ENCODE results near the gene GRAP2. TPM values are rescaled to one million over a fixed set of nuclear protein-coding genes. Genes with fewer than 3 reads are reported as not detected.

The GRAP2 gene
- total and polyA plus RNA-seq, 9 of the 15 experiments (the other 6 are each of a cell fraction or from before 2014, with no cell fraction given): 4.8 to 88.7 (median 60.4) TPM

GRCh38 chr22:39999144-39999757 lies 98.4 kb downstream of the GRAP2 start (continued):
- TF ChIP-seq CHD7 (IDR thresholded peaks at IDR 0.05; ENCODE audit: low read depth, low read length) (no peak), RBFOX2 (IDR thresholded peaks at IDR 0.05; ENCODE audit: low read depth, low read length) (no peak), JUNB (CRISPR knock-in tag; conservative IDR thresholded peaks at IDR 0.05) (no peak), SUPT5H (IDR thresholded peaks at IDR 0.05) (no peak), ZNF217 (CRISPR knock-in tag; IDR thresholded peaks at IDR 0.05) (no peak), MYC (IDR thresholded peaks at IDR 0.05; ENCODE audit: low read depth, low read length) (0 out of 2 replicates have a peak, but pooled peaks have one; percentile 16), MYC (CRISPR knock-in tag; IDR thresholded peaks at IDR 0.05; ENCODE audit: borderline replicate concordance, low read depth) (no peak), HMG20A (CRISPR knock-in tag; conservative IDR thresholded peaks at IDR 0.05) (no peak), SREBF1 (IDR thresholded peaks at IDR 0.05; ENCODE audit: borderline replicate concordance, low read depth, low read length) (no peak), ZNF511 (CRISPR knock-in tag; IDR thresholded peaks at IDR 0.05) (no peak)
- TF ChIP-seq, protein P1, sequence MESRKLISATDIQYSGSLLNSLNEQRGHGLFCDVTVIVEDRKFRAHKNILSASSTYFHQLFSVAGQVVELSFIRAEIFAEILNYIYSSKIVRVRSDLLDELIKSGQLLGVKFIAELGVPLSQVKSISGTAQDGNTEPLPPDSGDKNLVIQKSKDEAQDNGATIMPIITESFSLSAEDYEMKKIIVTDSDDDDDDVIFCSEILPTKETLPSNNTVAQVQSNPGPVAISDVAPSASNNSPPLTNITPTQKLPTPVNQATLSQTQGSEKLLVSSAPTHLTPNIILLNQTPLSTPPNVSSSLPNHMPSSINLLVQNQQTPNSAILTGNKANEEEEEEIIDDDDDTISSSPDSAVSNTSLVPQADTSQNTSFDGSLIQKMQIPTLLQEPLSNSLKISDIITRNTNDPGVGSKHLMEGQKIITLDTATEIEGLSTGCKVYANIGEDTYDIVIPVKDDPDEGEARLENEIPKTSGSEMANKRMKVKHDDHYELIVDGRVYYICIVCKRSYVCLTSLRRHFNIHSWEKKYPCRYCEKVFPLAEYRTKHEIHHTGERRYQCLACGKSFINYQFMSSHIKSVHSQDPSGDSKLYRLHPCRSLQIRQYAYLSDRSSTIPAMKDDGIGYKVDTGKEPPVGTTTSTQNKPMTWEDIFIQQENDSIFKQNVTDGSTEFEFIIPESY (CRISPR knock-in tag; IDR thresholded peaks at IDR 0.05): no peak; the same call in 1 of the 2 replicates
- TF ChIP-seq, protein P2, sequence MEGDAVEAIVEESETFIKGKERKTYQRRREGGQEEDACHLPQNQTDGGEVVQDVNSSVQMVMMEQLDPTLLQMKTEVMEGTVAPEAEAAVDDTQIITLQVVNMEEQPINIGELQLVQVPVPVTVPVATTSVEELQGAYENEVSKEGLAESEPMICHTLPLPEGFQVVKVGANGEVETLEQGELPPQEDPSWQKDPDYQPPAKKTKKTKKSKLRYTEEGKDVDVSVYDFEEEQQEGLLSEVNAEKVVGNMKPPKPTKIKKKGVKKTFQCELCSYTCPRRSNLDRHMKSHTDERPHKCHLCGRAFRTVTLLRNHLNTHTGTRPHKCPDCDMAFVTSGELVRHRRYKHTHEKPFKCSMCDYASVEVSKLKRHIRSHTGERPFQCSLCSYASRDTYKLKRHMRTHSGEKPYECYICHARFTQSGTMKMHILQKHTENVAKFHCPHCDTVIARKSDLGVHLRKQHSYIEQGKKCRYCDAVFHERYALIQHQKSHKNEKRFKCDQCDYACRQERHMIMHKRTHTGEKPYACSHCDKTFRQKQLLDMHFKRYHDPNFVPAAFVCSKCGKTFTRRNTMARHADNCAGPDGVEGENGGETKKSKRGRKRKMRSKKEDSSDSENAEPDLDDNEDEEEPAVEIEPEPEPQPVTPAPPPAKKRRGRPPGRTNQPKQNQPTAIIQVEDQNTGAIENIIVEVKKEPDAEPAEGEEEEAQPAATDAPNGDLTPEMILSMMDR (IDR thresholded peaks at IDR 0.05 in 2 of 3, conservative IDR thresholded peaks at IDR 0.05 in 1 of 3; ENCODE audit: insufficient read depth in 2 of 3, low read depth in 1 of 3, low read length in 3 of 3): peak; percentile 52 to 67 (median 55)

Measured in K562 (cell line).